Stimulated activated CD4-positive, alpha-beta T cell treated with anti-CD3 and anti-CD28 coated beads, Interleukin-12 subunit alpha, Interleukin-12 subunit beta, amount 100 ng/mL, for 48 hours (primary cell): Measurements from ENCODE around the gene PARD3.

ENCODE experiments used
- DNase-seq, 3 donors: peaks; one replicate each; pipeline ENCODE4 v3.0.0-alpha.2; 2020; ENCODE audit warnings: low read depth in 2 of 3, low spot score in 1 of 3

The PARD3 gene

GRCh38 chr10:34697351-34698247 lies 117.5 kb downstream of the PARD3 start:
- no peak for DNase-seq

DNA sequence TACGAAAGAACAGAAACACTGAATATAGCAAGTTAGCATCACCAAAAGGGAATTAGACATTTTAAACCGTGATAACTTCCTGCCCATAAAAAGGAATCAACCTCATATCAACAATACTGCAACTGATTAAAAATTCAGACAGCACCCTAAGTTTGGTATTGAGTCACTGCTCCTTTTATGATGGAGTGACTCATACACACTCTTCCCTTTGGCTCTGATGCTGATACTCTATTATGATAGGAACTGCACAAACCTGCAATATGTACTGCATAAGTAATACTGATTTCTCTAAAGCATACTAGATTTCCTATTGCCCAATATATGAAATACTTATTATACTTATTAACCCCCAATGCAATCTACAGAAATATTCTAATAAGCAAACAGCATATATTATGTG lies 118.7 kb downstream of the PARD3 start:
- DNase-seq = no peak

GRCh38 chr10:34690383-34691049 lies 124.6 kb downstream of the PARD3 start:
- DNase-seq = no peak

GRCh38 chr10:34689053-34689452 lies 126.0 kb downstream of the PARD3 start:
- no peak for DNase-seq

DNA sequence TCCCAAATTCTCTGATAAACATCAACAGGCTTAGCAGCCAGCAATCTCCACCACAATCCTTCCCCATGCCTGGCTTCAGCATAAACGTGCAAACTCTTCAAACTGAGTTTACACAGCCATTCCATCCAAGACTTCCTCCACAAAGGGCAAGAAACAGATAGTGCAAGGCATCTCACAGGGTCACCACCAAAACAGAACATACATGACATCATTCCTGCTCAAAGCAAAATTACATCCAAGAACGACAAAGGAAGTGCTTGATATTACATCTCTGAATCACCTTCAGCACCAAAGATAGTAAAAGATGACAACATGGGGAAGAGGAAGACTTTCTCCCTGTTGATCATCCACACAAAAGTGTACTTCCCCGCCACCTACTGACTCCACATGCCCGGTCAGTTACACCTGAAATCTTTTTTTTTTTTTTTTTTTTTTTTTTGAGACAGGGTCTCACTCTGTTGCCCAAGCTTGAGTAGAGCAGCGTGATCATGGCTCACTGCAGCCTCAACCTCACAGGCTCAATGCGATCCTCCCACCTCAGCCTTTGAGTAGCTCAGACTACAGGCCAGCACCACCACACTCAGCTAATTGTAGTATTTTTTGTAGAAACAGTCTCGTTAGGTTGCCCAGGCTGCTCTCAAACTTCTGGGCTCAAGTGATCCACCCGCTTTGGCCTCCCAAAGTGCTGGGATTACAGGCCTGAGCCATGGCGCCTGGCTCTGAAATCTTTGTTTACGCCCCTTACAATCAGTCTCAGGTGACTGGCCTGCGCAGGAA lies 127.5 kb downstream of the PARD3 start:
- no peak for DNase-seq

GRCh38 chr10:34682580-34682979 lies 132.5 kb downstream of the PARD3 start:
- no peak for DNase-seq

DNA sequence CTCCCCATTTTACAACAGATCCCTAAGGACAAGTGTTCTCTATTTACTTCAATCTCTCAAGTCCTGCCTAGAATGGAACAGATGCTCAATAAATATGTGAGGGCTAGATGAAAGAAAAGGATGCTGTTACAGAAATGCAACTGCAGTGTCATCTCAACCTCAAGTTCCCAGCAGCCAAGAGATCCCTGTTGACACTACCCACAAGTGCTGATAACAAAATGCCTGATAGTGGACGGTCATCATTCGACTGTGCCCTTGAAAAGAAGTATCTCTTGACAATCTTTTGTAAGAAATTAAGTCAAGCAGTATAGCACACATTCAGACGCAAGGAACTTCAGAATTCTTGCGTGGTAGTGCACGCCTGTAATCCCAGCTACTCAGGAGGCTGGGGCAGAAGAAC lies 133.2 kb downstream of the PARD3 start:
- no peak for DNase-seq

GRCh38 chr10:34679177-34679576 lies 135.9 kb downstream of the PARD3 start:
- DNase-seq = no peak

DNA sequence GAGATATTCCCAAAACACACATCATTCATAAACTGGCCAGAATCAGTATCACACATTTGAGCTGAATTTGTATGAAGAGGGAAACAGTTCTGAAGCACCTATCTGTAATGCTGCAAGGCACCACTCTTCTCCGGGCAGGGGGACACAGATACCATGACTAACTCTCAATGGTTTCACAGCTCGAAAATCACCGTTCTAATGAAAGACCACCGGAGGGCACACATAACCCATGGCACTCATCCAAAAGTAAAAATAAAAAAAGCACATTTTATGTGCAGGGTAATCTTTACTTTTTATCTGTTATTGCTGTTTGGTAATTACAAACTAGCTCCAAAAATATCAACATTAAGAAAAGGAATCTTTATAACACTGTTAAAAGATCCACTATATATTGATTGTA lies 137.5 kb downstream of the PARD3 start:
- DNase-seq = no peak

- no peak for DNase-seq
Observed at GRCh38 chr10:34677132-34677531, 138.0 kb downstream of the PARD3 start.

GRCh38 chr10:34674176-34674575 lies 140.9 kb downstream of the PARD3 start:
- no peak for DNase-seq

GRCh38 chr10:34670081-34670480 lies 145.0 kb downstream of the PARD3 start:
- DNase-seq = no peak

DNA sequence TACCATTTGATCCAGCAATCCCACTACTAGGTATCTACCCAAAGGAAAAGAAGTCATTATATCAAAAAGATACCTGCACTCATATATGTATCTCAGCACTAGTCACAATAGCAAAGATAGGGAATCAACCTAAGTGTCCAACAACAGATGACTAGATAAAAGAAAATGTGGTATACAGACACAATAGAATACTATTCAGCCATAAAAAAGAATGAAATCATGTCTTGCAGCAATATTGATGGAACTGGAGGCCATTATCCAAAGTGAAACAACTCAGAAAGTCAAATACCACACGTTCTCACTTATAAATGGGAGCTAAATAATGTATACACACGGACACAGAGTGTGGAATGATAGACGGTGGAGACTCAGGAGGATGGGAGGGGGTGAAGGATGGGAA lies 146.0 kb downstream of the PARD3 start:
- no peak for DNase-seq

GRCh38 chr10:34667177-34667576 lies 147.9 kb downstream of the PARD3 start:
- DNase-seq = no peak

DNA sequence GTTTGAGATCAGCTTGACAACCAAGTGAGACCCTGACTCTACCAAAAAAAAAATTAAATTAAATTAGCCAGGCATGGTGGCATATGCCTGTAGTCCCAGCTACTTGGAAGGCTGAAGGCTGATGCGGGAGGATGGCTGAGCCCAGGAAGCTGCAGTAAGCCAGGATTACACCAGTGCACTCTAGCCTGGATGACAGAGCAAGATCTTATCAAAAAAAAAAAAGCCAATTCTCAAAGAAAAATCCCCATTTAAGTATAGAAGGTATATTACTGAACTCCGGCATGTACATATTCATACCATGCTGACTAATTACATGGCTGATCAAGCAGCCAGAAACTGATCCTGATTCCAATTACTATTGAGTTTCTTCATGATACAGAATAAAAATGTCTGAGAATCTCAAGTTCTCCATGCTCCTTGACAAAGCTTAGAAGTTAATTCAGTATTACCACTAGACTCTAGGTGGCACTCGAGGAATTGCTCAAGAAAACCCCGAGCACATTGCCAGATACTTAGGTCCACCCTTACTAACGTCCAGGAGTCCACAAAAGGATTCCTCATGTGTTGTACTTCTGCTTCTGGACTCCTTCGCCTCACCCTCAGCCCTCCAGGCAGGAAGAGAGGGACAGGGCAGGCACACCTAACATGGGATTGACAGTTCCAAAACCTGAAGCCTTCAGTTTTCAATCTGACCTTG lies 148.9 kb downstream of the PARD3 start:
- no peak for DNase-seq

DNA sequence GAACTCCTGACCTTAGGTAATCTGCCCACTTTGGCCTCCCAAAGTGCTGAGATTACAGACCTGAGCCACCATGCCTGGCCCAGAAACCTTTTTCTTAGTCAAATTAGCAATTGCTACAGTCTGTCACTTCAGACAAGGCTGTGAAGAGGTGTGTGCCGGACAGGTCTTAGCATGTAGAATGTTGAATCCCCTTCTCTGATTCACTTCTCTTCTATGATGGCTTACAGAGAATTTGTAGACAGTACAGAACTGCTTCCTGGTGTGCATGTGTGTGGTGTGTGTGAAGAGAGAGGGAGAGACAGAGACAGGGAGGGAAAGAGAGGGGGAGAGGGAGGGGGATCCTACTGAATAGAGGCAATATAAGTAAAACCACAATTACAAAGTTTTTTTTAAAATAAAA lies 150.4 kb downstream of the PARD3 start:
- DNase-seq = no peak

DNA sequence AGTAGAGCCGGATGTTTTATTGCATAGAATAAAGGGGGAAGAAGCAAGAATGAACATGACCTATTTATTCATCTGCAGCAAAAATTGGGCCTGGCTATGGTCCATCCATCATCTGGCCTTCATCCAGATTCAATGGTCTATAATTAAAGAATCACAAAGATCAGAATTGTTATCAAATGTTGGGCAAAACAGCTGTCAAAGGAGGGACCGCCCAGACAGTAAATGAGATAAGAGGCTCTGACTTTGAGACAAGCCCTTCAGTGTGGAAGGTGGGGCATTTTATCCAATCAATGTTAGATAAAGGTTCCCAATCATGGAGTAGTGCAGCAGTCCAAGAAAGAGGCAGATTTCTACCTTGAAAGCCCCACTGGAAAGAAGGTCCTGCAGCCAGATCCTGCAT lies 153.5 kb downstream of the PARD3 start:
- no peak for DNase-seq

DNA sequence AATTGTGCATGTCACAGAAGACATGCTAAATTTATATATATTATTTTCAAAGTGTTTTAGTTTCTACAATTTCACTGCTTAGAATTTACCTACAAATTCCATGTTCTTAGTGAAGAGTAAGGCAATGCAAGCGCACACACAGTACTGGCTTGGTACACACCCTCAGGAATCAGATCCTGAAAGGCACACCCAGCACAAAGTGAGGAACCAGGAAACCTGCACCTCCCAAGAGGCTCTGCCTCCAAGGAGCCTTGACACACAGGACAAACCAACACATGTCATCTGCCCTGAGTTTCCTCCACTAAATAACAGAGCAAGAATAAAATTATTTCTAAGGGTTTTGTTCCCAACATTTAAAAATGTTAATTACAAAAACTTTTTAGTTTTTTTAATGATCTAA lies 156.2 kb downstream of the PARD3 start:
- no peak for DNase-seq

GRCh38 chr10:34656661-34657060 lies 158.4 kb downstream of the PARD3 start:
- no peak for DNase-seq

GRCh38 chr10:34655286-34656170 lies 159.6 kb downstream of the PARD3 start:
- DNase-seq = peak in 1 of 3 donors; percentile 53
